CD4-positive, alpha-beta T cell treated with Interleukin-1 beta for 1 hour (primary cell): Measurements from ENCODE around the gene ADGRG6.

Experiments used
- DNase-seq, 2 donors: peaks; one replicate each; pipeline ENCODE4 v3.0.0-alpha.2; 2020 to 2022

ADGRG6 gene

GRCh38 chr6:142350309-142350708 is 48.5 kb downstream of the ADGRG6 start:
- no peak for DNase-seq

GRCh38 chr6:142353690-142354089 is 51.9 kb downstream of the ADGRG6 start:
- DNase-seq, result no peak

GRCh38 chr6:142354650-142355049 is 52.8 kb downstream of the ADGRG6 start:
- DNase-seq, result no peak

GRCh38 chr6:142355520-142356174 is 53.8 kb downstream of the ADGRG6 start:
- DNase-seq, result no peak

GRCh38 chr6:142356201-142356883 is 54.5 kb downstream of the ADGRG6 start:
- DNase-seq, result no peak

GRCh38 chr6:142356884-142357225 is 55.0 kb downstream of the ADGRG6 start:
- no peak for DNase-seq

GRCh38 chr6:142357879-142358278 is 56.1 kb downstream of the ADGRG6 start:
- no peak for DNase-seq

- DNase-seq, result no peak
These were observed 57.6 kb downstream of the ADGRG6 start for GRCh38 chr6:142359271-142359960.

- DNase-seq, result no peak
These were observed 59.5 kb downstream of the ADGRG6 start for GRCh38 chr6:142361345-142361744.

- no peak for DNase-seq
These were observed 60.3 kb downstream of the ADGRG6 start for GRCh38 chr6:142361779-142362750.

- DNase-seq, result no peak
These were observed 65.3 kb downstream of the ADGRG6 start for GRCh38 chr6:142367061-142367460.

GRCh38 chr6:142367501-142368018 is 65.8 kb downstream of the ADGRG6 start:
- no peak for DNase-seq

- DNase-seq, result no peak
These were observed 67.5 kb downstream of the ADGRG6 start for GRCh38 chr6:142369266-142369665.

GRCh38 chr6:142372348-142372747 is 70.5 kb downstream of the ADGRG6 start:
- no peak for DNase-seq

- no peak for DNase-seq
These were observed 71.7 kb downstream of the ADGRG6 start for GRCh38 chr6:142373268-142374090.

- DNase-seq, result no peak
These were observed 72.4 kb downstream of the ADGRG6 start for GRCh38 chr6:142374091-142374770.

GRCh38 chr6:142374965-142375733 is 73.3 kb downstream of the ADGRG6 start:
- no peak for DNase-seq

- DNase-seq, result no peak
These were observed 74.3 kb downstream of the ADGRG6 start for GRCh38 chr6:142376115-142376514.

- DNase-seq, result no peak
These were observed 75.1 kb downstream of the ADGRG6 start for GRCh38 chr6:142376800-142377496.

- DNase-seq, result no peak
These were observed 75.7 kb downstream of the ADGRG6 start for GRCh38 chr6:142377497-142377848.
